Activated T-cell treated with anti-CD3 and anti-CD28 coated beads, Interleukin-2, amount 50 U/mL, for 4 hours (primary cell): ENCODE measurements around the gene GRM4. TPM values are rescaled to one million over a fixed set of nuclear protein-coding genes. Genes with fewer than 3 reads are reported as not detected.
"Not testable (repeated sequence)": the region's sequence is repeated elsewhere in the genome, so short reads cannot be mapped to it uniquely, and the experiment has no call there.

ENCODE experiments used
- ATAC-seq, 2 donors: fragments of 200-7000 bp; cut with Tn5 transposase; one replicate each; pipeline ENCODE4 v1.10.0; 2021
- DNase-seq: peaks from one replicate; pipeline ENCODE4 v3.0.0-alpha.2; 2020
- H3K27me3 Mint-ChIP-seq: one replicate; pipeline ENCODE4 v1.8.0; 2021; ENCODE audit warnings: low read depth, mixed read lengths
- H3K36me3 Mint-ChIP-seq: one replicate; pipeline ENCODE4 v1.8.0; 2022; ENCODE audit warnings: mixed read lengths; ENCODE audit not compliant: insufficient read depth
- H3K4me1 Mint-ChIP-seq: one replicate; pipeline ENCODE4 v1.8.0; 2021; ENCODE audit warnings: low read depth, mixed read lengths
- H3K4me3 Mint-ChIP-seq: one replicate; pipeline ENCODE4 v1.8.0; 2021; ENCODE audit warnings: mild to moderate bottlenecking, moderate library complexity, mixed read lengths
- H3K9me3 Mint-ChIP-seq: one replicate; pipeline ENCODE4 v1.8.0; 2021; ENCODE audit warnings: mixed read lengths
- total RNA-seq, 3 donors: library from RNA; stranded (reverse); gene quantifications; one replicate each; pipeline ENCODE4 v1.2.1, GENCODE V29; 2021

Gene GRM4
- total RNA-seq, result under 1 TPM in 2 of 3 donors, not detected in 1; 0.25 to 0.29 TPM

- Mint-ChIP-seq H3K27me3 (peaks cover 66% of the 10 kb centered on the region), H3K4me1 (peaks cover 16% of the 10 kb centered on the region), H3K36me3 (no peaks in the 10 kb centered on the region), H3K9me3 (no peaks in the 10 kb centered on the region), H3K4me3 (peak within 1 kb of the TSS; percentile 63)
- ATAC-seq (no peak), DNase-seq (no peak)
Observed at GRCh38 chr6:34146021-34146782, at the start of gene GRM4. TSS of gene GRM4 (minus strand) at chr6:34146087. CDS start at chr6:34133496, 12,591 bp downstream.

GRCh38 chr6:34194772-34195171, 48.9 kb upstream of the GRM4 start:
- Mint-ChIP-seq H3K27me3 (no peaks in the 10 kb centered on the region), H3K4me1 (peaks cover 13% of the 10 kb centered on the region), H3K36me3 (no peaks in the 10 kb centered on the region), H3K4me3 (no peak overlapping the region), H3K9me3 (no peaks in the 10 kb centered on the region)
- ATAC-seq (no peak), DNase-seq (no peak)

GRCh38 chr6:34190504-34191122, 44.7 kb upstream of the GRM4 start:
- ATAC-seq, result peak in 1 of 2 donors; percentile 23

GRCh38 chr6:34189806-34190503, 44.1 kb upstream of the GRM4 start:
- Mint-ChIP-seq H3K4me3 (no peak overlapping the region), H3K27me3 (no peaks in the 10 kb centered on the region), H3K4me1 (peaks cover 9% of the 10 kb centered on the region), H3K9me3 (no peaks in the 10 kb centered on the region), H3K36me3 (no peaks in the 10 kb centered on the region)
- DNase-seq (peak; percentile 56), ATAC-seq (peak; percentile 56 to 76)

More at GRCh38 chr6:34190504-34191122, 44.7 kb upstream of the GRM4 start:
- no peaks in the 10 kb centered on the region for H3K27me3 Mint-ChIP-seq
- no peak overlapping the region for H3K4me3 Mint-ChIP-seq
- H3K9me3 Mint-ChIP-seq, result no peaks in the 10 kb centered on the region
- H3K4me1 Mint-ChIP-seq, result peaks cover 9% of the 10 kb centered on the region
- DNase-seq, result no peak
- H3K36me3 Mint-ChIP-seq, result no peaks in the 10 kb centered on the region

- not testable (repeated sequence) for H3K27me3 Mint-ChIP-seq, H3K4me3 Mint-ChIP-seq, DNase-seq, ATAC-seq, H3K36me3 Mint-ChIP-seq, H3K9me3 Mint-ChIP-seq
- H3K4me1 Mint-ChIP-seq, result peaks cover 24% of the 10 kb centered on the region
Observed at GRCh38 chr6:34184726-34185125, 38.8 kb upstream of the GRM4 start.

- H3K36me3 Mint-ChIP-seq, result no peaks in the 10 kb centered on the region
- ATAC-seq, result peak; percentile 95
- no peaks in the 10 kb centered on the region for H3K27me3 Mint-ChIP-seq
- no peaks in the 10 kb centered on the region for H3K9me3 Mint-ChIP-seq
- peaks cover 24% of the 10 kb centered on the region for H3K4me1 Mint-ChIP-seq
- DNase-seq, result peak; percentile 63
- H3K4me3 Mint-ChIP-seq, result peak overlapping the region; percentile 70
Observed at GRCh38 chr6:34182751-34183531, 37.1 kb upstream of the GRM4 start.

- ATAC-seq (no peak), DNase-seq (no peak)
- no peaks in the 10 kb centered on the region for H3K27me3 Mint-ChIP-seq
- H3K9me3 Mint-ChIP-seq, result no peaks in the 10 kb centered on the region
- H3K36me3 Mint-ChIP-seq, result no peaks in the 10 kb centered on the region
- H3K4me1 Mint-ChIP-seq, result peaks cover 24% of the 10 kb centered on the region
- H3K4me3 Mint-ChIP-seq, result no peak overlapping the region
Observed at GRCh38 chr6:34181908-34182307, 36.0 kb upstream of the GRM4 start.

GRCh38 chr6:34179106-34179720, 33.3 kb upstream of the GRM4 start:
- H3K4me3 Mint-ChIP-seq, result no peak overlapping the region
- no peaks in the 10 kb centered on the region for H3K27me3 Mint-ChIP-seq
- H3K9me3 Mint-ChIP-seq, result no peaks in the 10 kb centered on the region
- ATAC-seq (no peak), DNase-seq (no peak)
- H3K36me3 Mint-ChIP-seq, result no peaks in the 10 kb centered on the region
- peaks cover 24% of the 10 kb centered on the region for H3K4me1 Mint-ChIP-seq

- Mint-ChIP-seq H3K4me1 (peaks cover 21% of the 10 kb centered on the region), H3K36me3 (no peaks in the 10 kb centered on the region), H3K4me3 (no peak overlapping the region), H3K27me3 (no peaks in the 10 kb centered on the region), H3K9me3 (no peaks in the 10 kb centered on the region)
- DNase-seq, result no peak
- ATAC-seq, result no peak
Observed at GRCh38 chr6:34178357-34179105, 32.6 kb upstream of the GRM4 start.

- Mint-ChIP-seq H3K36me3 (no peaks in the 10 kb centered on the region), H3K27me3 (no peaks in the 10 kb centered on the region), H3K4me3 (no peak overlapping the region), H3K4me1 (peaks cover 9% of the 10 kb centered on the region), H3K9me3 (no peaks in the 10 kb centered on the region)
- DNase-seq (no peak), ATAC-seq (no peak)
Observed at GRCh38 chr6:34177181-34177591, 31.3 kb upstream of the GRM4 start.

- ATAC-seq (no peak), DNase-seq (no peak)
- Mint-ChIP-seq H3K4me1 (peaks cover 6% of the 10 kb centered on the region), H3K27me3 (no peaks in the 10 kb centered on the region), H3K36me3 (no peaks in the 10 kb centered on the region), H3K9me3 (no peaks in the 10 kb centered on the region), H3K4me3 (no peak overlapping the region)
Observed at GRCh38 chr6:34176261-34177031, 30.6 kb upstream of the GRM4 start.

GRCh38 chr6:34174846-34175399, 29.0 kb upstream of the GRM4 start:
- Mint-ChIP-seq H3K36me3 (no peaks in the 10 kb centered on the region), H3K27me3 (no peaks in the 10 kb centered on the region), H3K4me1 (peaks cover 8% of the 10 kb centered on the region), H3K4me3 (no peak overlapping the region), H3K9me3 (peaks cover 3% of the 10 kb centered on the region)
- DNase-seq, result no peak
- no peak for ATAC-seq
